SK-N-SH treated with all-trans-retinoic acid at 6 μM for 48 hours (cell line): ENCODE results near the gene PLCB2.

Experiments used
- ATAC-seq: fragments of 200-7000 bp; cut with Tn5 transposase; 3 replicates; pipeline ENCODE4 v1.9.1; 2020; ENCODE audit warnings: mild to moderate bottlenecking, moderate library complexity
- ARNTL ChIP-seq: fragments of 450-650 bp; formaldehyde crosslinking; IDR thresholded peaks from 2 replicates; pipeline ENCODE4 v1.5.0; 2020; ENCODE audit warnings: low read depth, mild to moderate bottlenecking, moderate library complexity, borderline replicate concordance
- BACH2 ChIP-seq: fragments of 250-450 bp; sonication (Bioruptor Pico); IDR thresholded peaks from 2 replicates; pipeline ENCODE4 v1.9.0; 2021; ENCODE audit warnings: mild to moderate bottlenecking, borderline replicate concordance
- CREB5 ChIP-seq: fragments of 250-450 bp; sonication (Bioruptor Pico); IDR thresholded peaks from 2 replicates; pipeline ENCODE4 v1.5.1; 2020; ENCODE audit warnings: low read depth, mild to moderate bottlenecking, moderate library complexity
- CSDC2 ChIP-seq: fragments of 250-450 bp; sonication (Bioruptor Pico); IDR thresholded peaks from 2 replicates; pipeline ENCODE4 v1.5.0; 2020; ENCODE audit warnings: mild to moderate bottlenecking, moderate library complexity
- ESRRG ChIP-seq: fragments of 250-450 bp; sonication (Bioruptor Pico); IDR thresholded peaks from 2 replicates; pipeline ENCODE4 v1.6.1; 2021; ENCODE audit warnings: mild to moderate bottlenecking
- GLIS3 ChIP-seq: fragments of 250-450 bp; sonication (Bioruptor Pico); IDR thresholded peaks from 2 replicates; pipeline ENCODE4 v1.5.0; 2020; ENCODE audit warnings: mild to moderate bottlenecking, moderate library complexity
- ISL1 ChIP-seq: fragments of 250-450 bp; sonication (Bioruptor Pico); IDR thresholded peaks from 2 replicates; pipeline ENCODE4 v2.1.2; 2022; ENCODE audit warnings: mild to moderate bottlenecking, moderate library complexity
- OSR1 ChIP-seq: fragments of 250-450 bp; sonication (Bioruptor Pico); IDR thresholded peaks from 2 replicates; pipeline ENCODE4 v1.8.0; 2022; ENCODE audit warnings: moderate library complexity, mild to moderate bottlenecking, inconsistent platforms
- PPARA ChIP-seq: fragments of 250-450 bp; sonication (Bioruptor Pico); IDR thresholded peaks from 2 replicates; pipeline ENCODE4 v1.5.0; 2020; ENCODE audit warnings: mild to moderate bottlenecking, borderline replicate concordance
- RARB ChIP-seq: fragments of 250-450 bp; sonication (Bioruptor Pico); IDR thresholded peaks from 2 replicates; pipeline ENCODE4 v1.8.0; 2021; ENCODE audit warnings: mild to moderate bottlenecking, moderate library complexity
- SNAI2 ChIP-seq: fragments of 250-450 bp; sonication (Bioruptor Pico); IDR thresholded peaks from 2 replicates; pipeline ENCODE4 v1.5.0; 2020; ENCODE audit warnings: mild to moderate bottlenecking, moderate library complexity
- TCF4 ChIP-seq: fragments of 250-450 bp; sonication (Bioruptor Pico); IDR thresholded peaks from 2 replicates; pipeline ENCODE4 v1.8.0; 2021; ENCODE audit warnings: mild to moderate bottlenecking, moderate library complexity, borderline replicate concordance
- TOX ChIP-seq: fragments of 250-450 bp; sonication (Bioruptor Pico); IDR thresholded peaks from 2 replicates; pipeline ENCODE4 v1.8.0; 2021; ENCODE audit warnings: mild to moderate bottlenecking, moderate library complexity, borderline replicate concordance
- TSHZ2 ChIP-seq: fragments of 250-450 bp; sonication (Bioruptor Pico); IDR thresholded peaks from 2 replicates; pipeline ENCODE4 v1.5.0; 2020; ENCODE audit warnings: mild to moderate bottlenecking, moderate library complexity
- ZC3H10 ChIP-seq: fragments of 250-450 bp; sonication (Bioruptor Pico); IDR thresholded peaks from 2 replicates; pipeline ENCODE4 v1.5.1; 2021; ENCODE audit warnings: mild to moderate bottlenecking, moderate library complexity
- ZFP3 ChIP-seq: fragments of 250-450 bp; sonication (Bioruptor Pico); IDR thresholded peaks from 2 replicates; pipeline ENCODE4 v1.5.0; 2020; ENCODE audit warnings: mild to moderate bottlenecking, moderate library complexity
- ZFP30 ChIP-seq: fragments of 450-650 bp; formaldehyde crosslinking; IDR thresholded peaks from 2 replicates; pipeline ENCODE4 v1.5.0; 2022; ENCODE audit warnings: mild to moderate bottlenecking, moderate library complexity
- ZNF565 ChIP-seq: fragments of 450-650 bp; formaldehyde crosslinking; conservative IDR thresholded peaks from 2 replicates; pipeline ENCODE4 v1.5.0; 2020; ENCODE audit warnings: low read depth, mild to moderate bottlenecking, moderate library complexity
- ZNF70 ChIP-seq: fragments of 450-650 bp; formaldehyde crosslinking; IDR thresholded peaks from 2 replicates; pipeline ENCODE4 v1.5.0; 2020; ENCODE audit warnings: mild to moderate bottlenecking, moderate library complexity
- ZNF8 ChIP-seq: fragments of 450-650 bp; formaldehyde crosslinking; IDR thresholded peaks from 2 replicates; pipeline ENCODE4 v1.5.0; 2020; ENCODE audit warnings: mild to moderate bottlenecking, moderate library complexity
- TF ChIP-seq, protein P1 (sequence below): fragments of 250-450 bp; sonication (Bioruptor Pico); IDR thresholded peaks from 2 replicates; pipeline ENCODE4 v1.8.0; 2020; ENCODE audit warnings: mild to moderate bottlenecking, moderate library complexity, borderline replicate concordance
- TF ChIP-seq, protein P2 (sequence below): fragments of 250-450 bp; sonication (Bioruptor Pico); IDR thresholded peaks from 2 replicates; pipeline ENCODE4 v1.5.1; 2021; ENCODE audit warnings: mild to moderate bottlenecking, moderate library complexity

PLCB2 gene

DNA sequence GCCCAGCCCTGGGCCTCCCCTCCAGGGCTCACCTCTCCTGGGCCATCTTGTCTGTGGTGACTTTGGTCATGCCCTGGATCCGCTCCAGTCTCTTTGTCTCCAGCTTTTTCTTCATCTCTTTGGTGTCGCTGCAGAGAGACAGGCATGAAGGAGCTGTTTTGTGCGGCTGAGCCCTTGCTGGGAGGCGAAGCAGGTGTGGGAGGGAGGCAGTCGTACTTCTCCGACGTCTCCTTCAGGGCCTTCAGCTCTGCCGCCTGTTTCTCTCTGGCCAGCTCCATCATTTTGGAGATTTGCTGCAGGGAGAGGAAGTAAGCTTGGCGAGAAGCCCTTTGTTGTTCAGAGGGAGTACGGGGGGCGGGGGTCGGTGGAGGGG lies 17.2 kb downstream of the PLCB2 start (continued):
- TF ChIP-seq CREB5 (CRISPR knock-in tag), result no peak
- no peak for TF ChIP-seq GLIS3 (CRISPR knock-in tag)
- no peak for TF ChIP-seq RARB (CRISPR knock-in tag)
- no peak for TF ChIP-seq CSDC2

DNA sequence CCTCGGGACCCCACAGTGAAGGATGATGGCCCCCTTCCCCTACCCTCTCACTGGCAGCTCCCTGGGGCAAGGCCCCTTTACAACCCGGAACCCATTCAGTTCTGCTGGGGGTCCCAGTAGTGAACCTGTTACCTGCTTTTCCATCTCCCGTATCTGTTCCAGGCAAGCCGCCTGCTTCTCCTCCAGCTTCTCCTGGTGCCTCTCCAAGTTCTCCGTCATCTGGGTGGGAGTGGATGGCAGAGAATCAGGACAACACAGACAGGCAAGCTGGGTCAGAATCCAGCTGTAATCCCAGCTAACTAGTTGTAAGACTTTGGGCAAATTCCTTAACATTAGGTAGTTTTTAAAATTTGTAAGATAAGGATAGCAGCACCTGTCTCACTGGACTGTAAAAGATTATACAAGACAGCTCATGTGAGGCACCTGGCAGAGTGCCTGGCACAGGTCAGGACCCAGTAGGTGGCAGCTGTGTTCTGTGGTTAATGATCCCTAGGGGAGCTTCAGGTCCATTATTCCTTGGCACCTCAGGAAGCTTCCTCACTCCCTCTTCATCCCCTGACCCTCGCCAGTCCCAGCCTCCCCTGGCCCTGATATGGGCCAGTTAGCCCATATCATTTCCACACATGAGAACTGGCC lies 18.5 kb downstream of the PLCB2 start:
- ATAC-seq, result no peak
- TF ChIP-seq TCF4 (CRISPR knock-in tag) (no peak), ARNTL (CRISPR knock-in tag) (no peak), BACH2 (CRISPR knock-in tag) (no peak), ISL1 (no peak), RARB (CRISPR knock-in tag) (no peak), OSR1 (no peak), ESRRG (CRISPR knock-in tag) (no peak), ZNF565 (no peak), SNAI2 (no peak), CREB5 (CRISPR knock-in tag) (no peak), ZNF8 (CRISPR knock-in tag) (no peak), ZFP30 (CRISPR knock-in tag) (no peak), PPARA (CRISPR knock-in tag) (no peak), CSDC2 (no peak), ZC3H10 (CRISPR knock-in tag) (no peak), ZFP3 (no peak), TOX (CRISPR knock-in tag) (no peak)
- TF ChIP-seq, protein P1, sequence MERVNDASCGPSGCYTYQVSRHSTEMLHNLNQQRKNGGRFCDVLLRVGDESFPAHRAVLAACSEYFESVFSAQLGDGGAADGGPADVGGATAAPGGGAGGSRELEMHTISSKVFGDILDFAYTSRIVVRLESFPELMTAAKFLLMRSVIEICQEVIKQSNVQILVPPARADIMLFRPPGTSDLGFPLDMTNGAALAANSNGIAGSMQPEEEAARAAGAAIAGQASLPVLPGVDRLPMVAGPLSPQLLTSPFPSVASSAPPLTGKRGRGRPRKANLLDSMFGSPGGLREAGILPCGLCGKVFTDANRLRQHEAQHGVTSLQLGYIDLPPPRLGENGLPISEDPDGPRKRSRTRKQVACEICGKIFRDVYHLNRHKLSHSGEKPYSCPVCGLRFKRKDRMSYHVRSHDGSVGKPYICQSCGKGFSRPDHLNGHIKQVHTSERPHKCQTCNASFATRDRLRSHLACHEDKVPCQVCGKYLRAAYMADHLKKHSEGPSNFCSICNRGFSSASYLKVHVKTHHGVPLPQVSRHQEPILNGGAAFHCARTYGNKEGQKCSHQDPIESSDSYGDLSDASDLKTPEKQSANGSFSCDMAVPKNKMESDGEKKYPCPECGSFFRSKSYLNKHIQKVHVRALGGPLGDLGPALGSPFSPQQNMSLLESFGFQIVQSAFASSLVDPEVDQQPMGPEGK (CRISPR knock-in tag), result no peak
- TF ChIP-seq, protein P2, sequence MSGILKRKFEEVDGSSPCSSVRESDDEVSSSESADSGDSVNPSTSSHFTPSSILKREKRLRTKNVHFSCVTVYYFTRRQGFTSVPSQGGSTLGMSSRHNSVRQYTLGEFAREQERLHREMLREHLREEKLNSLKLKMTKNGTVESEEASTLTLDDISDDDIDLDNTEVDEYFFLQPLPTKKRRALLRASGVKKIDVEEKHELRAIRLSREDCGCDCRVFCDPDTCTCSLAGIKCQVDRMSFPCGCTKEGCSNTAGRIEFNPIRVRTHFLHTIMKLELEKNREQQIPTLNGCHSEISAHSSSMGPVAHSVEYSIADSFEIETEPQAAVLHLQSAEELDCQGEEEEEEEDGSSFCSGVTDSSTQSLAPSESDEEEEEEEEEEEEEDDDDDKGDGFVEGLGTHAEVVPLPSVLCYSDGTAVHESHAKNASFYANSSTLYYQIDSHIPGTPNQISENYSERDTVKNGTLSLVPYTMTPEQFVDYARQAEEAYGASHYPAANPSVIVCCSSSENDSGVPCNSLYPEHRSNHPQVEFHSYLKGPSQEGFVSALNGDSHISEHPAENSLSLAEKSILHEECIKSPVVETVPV (CRISPR knock-in tag), result no peak

DNA sequence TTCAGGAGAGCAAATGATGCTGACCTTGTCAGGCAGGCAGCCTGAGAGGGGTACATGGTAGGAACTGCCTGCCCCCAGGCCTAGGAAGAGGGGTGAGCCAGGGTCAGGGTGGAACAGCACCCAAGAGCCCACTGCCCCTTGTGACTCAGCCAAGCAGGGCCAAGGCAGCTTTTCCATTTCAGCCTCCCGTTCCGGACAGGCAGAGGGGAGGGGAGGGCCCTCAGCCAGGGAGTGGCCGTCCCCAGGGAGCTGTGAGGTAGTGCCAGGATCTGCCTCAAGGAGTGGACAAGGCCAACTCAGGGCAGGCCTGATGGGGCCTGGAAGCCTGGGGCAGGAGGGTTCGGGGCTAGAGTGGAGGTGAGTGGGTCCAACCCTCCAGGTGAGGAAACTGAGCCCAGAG lies 19.8 kb downstream of the PLCB2 start:
- no peak for ATAC-seq
- TF ChIP-seq ESRRG (CRISPR knock-in tag) (no peak), OSR1 (no peak), TCF4 (CRISPR knock-in tag) (no peak), BACH2 (CRISPR knock-in tag) (no peak), ARNTL (CRISPR knock-in tag) (no peak), CSDC2 (no peak), ZNF70 (CRISPR knock-in tag) (no peak), CREB5 (CRISPR knock-in tag) (no peak), TSHZ2 (CRISPR knock-in tag) (no peak), ISL1 (no peak), ZC3H10 (CRISPR knock-in tag) (no peak)
- TF ChIP-seq, protein P2 (CRISPR knock-in tag), result no peak
- TF ChIP-seq, protein P1 (CRISPR knock-in tag), result no peak
